Calu3 (cell line): ENCODE data around the gene CNTN6. TPM values are rescaled to one million over a fixed set of nuclear protein-coding genes. Genes with fewer than 3 reads are reported as not detected.

ENCODE experiments used
- Bru-seq: library from RNA; stranded (reverse); fragments of 400-500 nt; gene quantifications from one replicate; lab custom pipeline; 2021; lab: Mats Ljungman, UMichigan
- BruChase-seq, 2 experiments: library from RNA; stranded (reverse); fragments of 400-500 nt; gene quantifications; one replicate each; lab custom pipeline; 2021; lab: Mats Ljungman, UMichigan
- BruUV-seq: library from RNA; stranded (reverse); fragments of 400-500 nt; replicated peaks from 2 replicates; lab custom pipeline; 2021; lab: Mats Ljungman, UMichigan
- CTCF ChIA-PET: fragments of 300-600 bp; sonication (Branson Sonifier 250); formaldehyde crosslinking; loops from one replicate; lab custom pipeline; 2022; ENCODE audit warnings: antibody characterized with exemption; lab: Charles Lee
- DNase-seq: peaks from one replicate; pipeline ENCODE4 v3.0.0; 2022
- H3K27ac Mint-ChIP-seq: one replicate; pipeline ENCODE4 v1.8.0; 2022; ENCODE audit warnings: mixed read lengths; ENCODE audit not compliant: unreplicated experiment
- H3K27me3 Mint-ChIP-seq: one replicate; pipeline ENCODE4 v1.8.0; 2022; ENCODE audit warnings: mixed read lengths; ENCODE audit not compliant: unreplicated experiment
- H3K36me3 Mint-ChIP-seq: one replicate; pipeline ENCODE4 v1.8.0; 2022; ENCODE audit warnings: mild to moderate bottlenecking, moderate library complexity, mixed read lengths; ENCODE audit not compliant: insufficient read depth, unreplicated experiment
- H3K4me1 Mint-ChIP-seq: one replicate; pipeline ENCODE4 v1.8.0; 2022; ENCODE audit warnings: mild to moderate bottlenecking, low read depth, mixed read lengths; ENCODE audit not compliant: unreplicated experiment
- H3K4me3 Mint-ChIP-seq: one replicate; pipeline ENCODE4 v1.8.0; 2022; ENCODE audit warnings: mild to moderate bottlenecking, low read depth, moderate library complexity, mixed read lengths; ENCODE audit not compliant: unreplicated experiment
- H3K9me3 Mint-ChIP-seq: one replicate; pipeline ENCODE4 v1.8.0; 2022; ENCODE audit warnings: low read depth, mixed read lengths; ENCODE audit not compliant: unreplicated experiment
- intact Hi-C: fragments of 100-400 bp; cut with micrococcal nuclease; formaldehyde crosslinking; loops from one replicate; pipeline ENCODE4 v1.10.0; 2022; ENCODE audit not compliant: unreplicated experiment
- long read RNA-seq: library from polyadenylated mRNA; stranded (forward); transcript quantifications from one replicate; pipeline ENCODE4 v2.0.0, GENCODE V29; 2022
- total RNA-seq: library from RNA; stranded (reverse); gene quantifications from 2 replicates; pipeline ENCODE4 v1.2.3, GENCODE V29; 2022
- TF ChIP-seq, protein P1 (sequence below): fragments of 200-600 bp; IDR thresholded peaks from one replicate; pipeline ENCODE4 v1.8.0; 2022; ENCODE audit warnings: antibody characterized with exemption; ENCODE audit not compliant: unreplicated experiment

The CNTN6 gene
- not detected in 2 replicates for total RNA-seq
- percentile 0 among the genes with signal in this experiment for Bru-seq, nascent RNA
- BruChase-seq, experiment 1, labeled RNA remaining after a 6-hour chase = not detected
- not detected for BruChase-seq, experiment 2, labeled RNA remaining after a 2-hour chase
- long read RNA-seq = 0 reads

GRCh38 chr3:1092771-1093170 is at the start of gene CNTN6:
Gene CNTN6, plus strand, starts transcription at chr3:1093024. Its CDS starts 54,985 bp downstream, at chr3:1148009.
- Mint-ChIP-seq H3K27me3 (no peaks in the 10 kb centered on the region), H3K27ac (no peak within 1 kb of the TSS), H3K4me3 (no peak within 1 kb of the TSS), H3K9me3 (no peaks in the 10 kb centered on the region), H3K4me1 (peaks cover under 1% of the 10 kb centered on the region), H3K36me3 (peaks cover 3% of the 10 kb centered on the region)
- CTCF ChIA-PET = no interaction called here
- no TSS peak for BruUV-seq
- intact Hi-C loops = no loop called here
- no peak for DNase-seq
- TF ChIP-seq, protein P1, sequence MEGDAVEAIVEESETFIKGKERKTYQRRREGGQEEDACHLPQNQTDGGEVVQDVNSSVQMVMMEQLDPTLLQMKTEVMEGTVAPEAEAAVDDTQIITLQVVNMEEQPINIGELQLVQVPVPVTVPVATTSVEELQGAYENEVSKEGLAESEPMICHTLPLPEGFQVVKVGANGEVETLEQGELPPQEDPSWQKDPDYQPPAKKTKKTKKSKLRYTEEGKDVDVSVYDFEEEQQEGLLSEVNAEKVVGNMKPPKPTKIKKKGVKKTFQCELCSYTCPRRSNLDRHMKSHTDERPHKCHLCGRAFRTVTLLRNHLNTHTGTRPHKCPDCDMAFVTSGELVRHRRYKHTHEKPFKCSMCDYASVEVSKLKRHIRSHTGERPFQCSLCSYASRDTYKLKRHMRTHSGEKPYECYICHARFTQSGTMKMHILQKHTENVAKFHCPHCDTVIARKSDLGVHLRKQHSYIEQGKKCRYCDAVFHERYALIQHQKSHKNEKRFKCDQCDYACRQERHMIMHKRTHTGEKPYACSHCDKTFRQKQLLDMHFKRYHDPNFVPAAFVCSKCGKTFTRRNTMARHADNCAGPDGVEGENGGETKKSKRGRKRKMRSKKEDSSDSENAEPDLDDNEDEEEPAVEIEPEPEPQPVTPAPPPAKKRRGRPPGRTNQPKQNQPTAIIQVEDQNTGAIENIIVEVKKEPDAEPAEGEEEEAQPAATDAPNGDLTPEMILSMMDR = no peak

GRCh38 chr3:1048558-1048957 is 44.3 kb upstream of the CNTN6 start:
- TF ChIP-seq, protein P1 = no peak
- no peak for DNase-seq
- H3K27me3 Mint-ChIP-seq = no peaks in the 10 kb centered on the region
- no peaks in the 10 kb centered on the region for H3K4me1 Mint-ChIP-seq
- intact Hi-C loops = no loop called here
- no TSS peak for BruUV-seq
- peaks cover 5% of the 10 kb centered on the region for H3K9me3 Mint-ChIP-seq
- CTCF ChIA-PET = no interaction called here
- H3K27ac Mint-ChIP-seq = no peak overlapping the region
- no peaks in the 10 kb centered on the region for H3K36me3 Mint-ChIP-seq
- no peak overlapping the region for H3K4me3 Mint-ChIP-seq

- no peaks in the 10 kb centered on the region for H3K27me3 Mint-ChIP-seq
- H3K9me3 Mint-ChIP-seq = peaks cover 4% of the 10 kb centered on the region
- TF ChIP-seq, protein P1 = no peak
- H3K36me3 Mint-ChIP-seq = no peaks in the 10 kb centered on the region
- no TSS peak for BruUV-seq
- no peak for DNase-seq
- intact Hi-C loops = loop anchor here (5.0 kb wide), 1 partner anchor 154 kb away; no protein-coding TSS in a partner anchor
- H3K4me3 Mint-ChIP-seq = peak overlapping the region; percentile 10
- no peaks in the 10 kb centered on the region for H3K4me1 Mint-ChIP-seq
- CTCF ChIA-PET = no interaction called here
- H3K27ac Mint-ChIP-seq = no peak overlapping the region
Observed at GRCh38 chr3:1055870-1056269, 37.0 kb upstream of the CNTN6 start.

DNA sequence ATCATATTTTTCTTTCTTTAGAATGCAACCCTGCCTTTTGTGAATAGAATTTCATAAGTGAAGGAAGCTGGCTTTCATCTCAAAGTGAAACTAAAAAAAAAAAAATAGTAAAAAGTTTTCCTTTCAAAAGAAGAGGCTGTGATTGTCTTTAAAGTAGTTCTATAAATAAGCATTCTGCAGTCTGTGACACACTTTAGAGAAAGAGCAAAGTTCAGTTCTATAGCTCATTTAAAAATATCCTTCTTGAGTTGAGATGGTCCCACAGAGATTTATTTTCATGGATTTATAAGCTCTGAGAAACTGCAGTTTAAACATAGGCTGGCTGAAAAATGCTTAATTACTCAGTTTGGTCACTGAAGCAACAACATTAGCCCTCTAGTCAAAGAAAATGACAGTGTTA is 36.1 kb upstream of the CNTN6 start:
- no peak for DNase-seq
- TF ChIP-seq, protein P1 = no peak
- peaks cover 4% of the 10 kb centered on the region for H3K9me3 Mint-ChIP-seq
- H3K4me1 Mint-ChIP-seq = no peaks in the 10 kb centered on the region
- intact Hi-C loops = loop anchor here (5.0 kb wide), 1 partner anchor 154 kb away; no protein-coding TSS in a partner anchor
- no peaks in the 10 kb centered on the region for H3K36me3 Mint-ChIP-seq
- no TSS peak for BruUV-seq
- H3K4me3 Mint-ChIP-seq = peak overlapping the region; percentile 10
- H3K27ac Mint-ChIP-seq = no peak overlapping the region
- CTCF ChIA-PET = interaction anchor here (0.5 to 0.8 kb wide), 2 partner anchors 9 to 149 kb away, joined by 3 to 4 read pairs; no protein-coding TSS in a partner anchor
- no peaks in the 10 kb centered on the region for H3K27me3 Mint-ChIP-seq
